GM21423 (cell line): Measurements from ENCODE around the gene ZDHHC8.

Experiments used
- ATAC-seq: cut with Tn5 transposase; IDR thresholded peaks from one replicate; pipeline ENCODE4 v1.9.1; 2021; ENCODE audit warnings: mild to moderate bottlenecking, moderate library complexity; ENCODE audit not compliant: unreplicated experiment

The ZDHHC8 gene

DNA sequence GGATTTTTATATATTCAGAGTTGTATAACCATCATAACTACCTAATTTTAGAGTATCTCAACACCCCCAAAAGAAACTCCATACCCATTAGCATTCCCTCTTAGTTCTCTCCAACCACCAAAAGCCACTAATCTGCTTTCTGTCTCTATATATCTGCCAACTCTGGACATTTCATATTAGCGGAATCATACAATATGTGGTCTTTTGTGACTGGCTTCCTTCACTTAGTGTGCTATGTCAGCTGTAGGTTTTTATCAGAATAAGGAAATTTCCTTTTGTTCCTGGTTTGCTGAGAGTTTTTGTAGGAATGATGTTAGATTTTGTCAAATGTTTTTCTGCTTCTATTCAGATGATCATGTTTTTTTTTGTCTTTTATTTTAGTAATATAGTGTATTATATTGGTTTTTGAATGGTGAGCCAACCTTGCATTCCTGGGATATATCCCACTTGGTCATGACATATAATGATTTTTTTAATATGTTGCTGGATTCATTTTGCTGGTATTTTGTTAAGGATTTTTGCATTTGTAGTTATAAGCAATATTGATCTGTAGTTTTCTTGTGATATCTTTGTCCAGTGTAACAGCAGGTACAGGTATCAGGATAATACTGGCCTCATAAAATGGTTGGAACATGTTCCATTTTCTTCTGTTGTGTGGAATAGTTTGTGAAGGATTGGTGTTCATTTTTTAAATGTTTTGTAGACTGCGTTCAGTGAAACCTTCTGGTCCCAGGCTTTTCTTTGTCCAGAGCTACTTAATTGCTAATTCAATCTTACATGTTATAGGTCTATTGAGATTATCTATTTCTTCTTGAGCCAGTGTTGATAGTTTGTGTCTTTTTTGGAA, 34.8 kb upstream of the ZDHHC8 start:
- ATAC-seq = no peak

DNA sequence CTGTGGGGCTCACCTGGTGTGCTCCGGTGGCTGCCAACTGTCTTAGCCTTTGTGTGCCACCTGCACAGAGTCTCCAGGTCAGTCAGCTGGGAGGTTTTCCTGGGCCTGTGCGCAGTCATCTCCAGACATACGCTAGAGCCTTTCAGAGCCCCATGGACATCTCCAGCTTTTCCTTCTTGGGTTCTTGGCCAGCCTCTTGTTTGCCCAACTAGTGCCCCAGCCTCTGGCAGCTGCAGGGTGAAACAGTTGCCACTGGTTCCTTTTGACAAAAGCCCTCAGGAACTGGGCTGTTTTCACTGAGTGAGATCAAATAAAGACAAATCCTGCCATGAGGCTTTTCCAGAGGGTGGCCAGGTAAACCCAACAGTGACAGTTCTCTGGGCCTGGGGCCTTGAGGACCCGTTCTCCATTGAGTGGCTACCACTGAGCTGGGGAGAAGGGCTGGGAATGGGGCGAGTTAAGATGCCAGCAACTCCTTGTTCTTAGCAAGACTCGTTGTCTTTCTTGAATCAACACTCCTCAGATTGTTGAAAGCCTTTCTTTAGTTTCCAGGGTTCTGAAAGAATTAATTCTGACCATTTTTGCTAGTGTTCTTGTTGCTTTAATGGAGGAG, 32.4 kb upstream of the ZDHHC8 start:
- no peak for ATAC-seq

DNA sequence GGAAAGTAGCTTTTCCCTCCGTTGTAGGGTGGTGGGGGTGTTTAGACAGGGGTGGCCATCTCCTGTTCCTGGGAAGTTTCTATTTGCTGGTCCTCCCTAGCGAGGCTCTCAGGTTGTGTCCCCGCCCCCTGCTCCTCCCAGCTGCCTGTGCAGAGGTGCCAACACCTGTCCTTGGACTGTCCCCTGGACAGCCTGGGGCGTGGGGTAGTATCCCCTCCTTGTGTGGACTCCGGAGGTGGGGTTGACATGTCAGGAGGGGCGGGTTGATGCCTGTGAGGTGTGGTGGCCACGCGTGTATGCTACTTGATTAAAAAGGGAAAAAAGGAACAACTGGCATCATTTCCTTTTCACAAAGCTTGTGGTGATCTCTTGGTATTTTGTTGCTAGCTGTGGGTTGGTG, 30.0 kb upstream of the ZDHHC8 start:
- ATAC-seq = no peak

DNA sequence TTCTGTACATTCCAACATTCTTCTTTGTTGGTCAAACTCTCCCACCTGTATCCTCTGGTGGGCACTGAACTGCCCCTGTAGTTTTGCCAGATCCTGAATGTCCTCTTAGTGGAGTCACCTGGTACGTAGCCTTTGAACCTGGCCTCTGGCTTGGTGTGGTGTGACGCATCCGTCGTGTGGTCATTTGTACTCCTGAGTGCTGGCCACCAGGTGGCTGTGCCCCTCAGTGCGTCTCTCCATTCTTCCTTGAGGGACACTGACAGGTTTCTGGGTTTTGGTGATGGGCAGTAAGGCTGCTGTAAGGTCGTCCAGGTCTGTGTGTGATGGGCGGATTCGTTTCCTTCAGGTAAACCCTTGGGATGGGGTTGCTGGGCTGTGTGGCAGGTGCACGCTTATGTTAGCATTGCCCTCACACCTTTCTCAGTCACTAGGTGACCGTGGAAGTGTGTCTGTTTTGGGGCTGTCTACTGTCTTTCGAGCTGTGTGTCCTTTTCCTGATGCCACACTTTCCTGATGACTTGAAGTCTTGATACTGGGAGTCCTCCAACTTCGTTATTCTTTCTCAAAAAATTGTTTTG, 29.3 kb upstream of the ZDHHC8 start:
- no peak for ATAC-seq

DNA sequence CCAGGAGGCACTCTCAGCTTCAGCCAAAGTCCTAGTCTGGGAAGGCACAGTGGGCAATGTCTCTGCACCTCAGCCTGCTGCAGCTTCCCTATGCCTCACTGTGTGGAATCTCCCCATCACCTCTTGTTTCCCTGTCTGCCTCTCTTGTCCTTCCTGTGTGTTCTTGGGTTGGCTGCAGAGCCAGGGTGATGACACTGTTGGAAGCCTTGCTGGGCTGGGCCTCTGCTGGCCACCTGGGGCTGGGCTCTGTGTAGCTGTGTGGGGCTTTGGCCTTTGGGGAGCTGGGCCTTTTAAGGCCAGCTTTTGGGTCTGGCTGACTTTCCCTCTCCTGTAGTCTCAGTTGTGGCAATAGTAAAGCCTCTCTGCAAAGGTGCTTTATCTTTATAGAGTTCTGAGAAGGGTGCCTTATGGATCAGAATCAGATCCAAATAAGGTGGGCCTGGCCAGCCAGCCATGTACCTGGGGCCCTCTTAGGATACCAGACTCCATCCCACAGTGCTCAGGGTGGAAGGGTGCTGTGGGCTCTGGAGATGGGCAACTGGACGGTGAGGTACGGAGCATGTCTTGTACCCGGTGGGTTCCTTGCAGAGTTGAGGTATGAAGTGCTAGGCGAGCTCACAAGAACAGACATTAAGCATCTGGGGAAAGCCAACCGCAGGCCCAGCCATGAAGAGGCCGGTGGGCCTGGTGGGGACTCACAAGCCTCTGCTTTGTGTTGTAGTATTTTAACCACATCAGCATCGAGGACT, 26.0 kb upstream of the ZDHHC8 start:
- no peak for ATAC-seq

DNA sequence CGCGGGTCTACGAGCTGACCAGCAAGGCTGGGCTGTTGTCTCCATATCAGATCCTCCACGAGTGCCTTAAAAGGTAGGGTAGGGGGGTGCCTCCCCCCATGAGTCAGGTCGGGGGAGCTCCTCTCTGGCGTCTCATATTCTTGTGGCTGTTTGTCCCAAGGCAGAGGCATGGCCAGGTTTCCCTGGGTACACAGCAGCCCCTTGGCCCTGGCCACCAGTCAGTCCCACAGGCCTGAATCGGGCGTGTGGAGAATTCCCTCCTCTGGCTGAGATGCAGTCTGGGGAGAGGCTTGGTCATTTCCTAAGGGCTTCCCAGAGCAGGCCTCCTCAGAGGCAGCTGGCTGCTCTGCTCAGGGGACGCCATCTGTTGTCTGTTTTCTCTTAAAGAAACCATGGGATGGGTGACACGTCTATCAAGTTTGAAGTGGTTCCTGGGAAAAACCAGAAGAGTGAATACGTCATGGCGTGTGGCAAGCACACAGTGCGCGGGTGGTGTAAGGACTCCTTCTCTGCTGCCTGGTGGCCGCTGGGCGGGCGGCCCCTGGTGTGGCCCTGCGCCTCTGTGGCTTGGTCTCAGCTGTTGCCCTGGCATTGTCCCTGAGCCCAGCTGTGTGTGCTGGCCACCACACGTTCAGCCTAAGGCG, 25.3 kb upstream of the ZDHHC8 start:
- no peak for ATAC-seq

DNA sequence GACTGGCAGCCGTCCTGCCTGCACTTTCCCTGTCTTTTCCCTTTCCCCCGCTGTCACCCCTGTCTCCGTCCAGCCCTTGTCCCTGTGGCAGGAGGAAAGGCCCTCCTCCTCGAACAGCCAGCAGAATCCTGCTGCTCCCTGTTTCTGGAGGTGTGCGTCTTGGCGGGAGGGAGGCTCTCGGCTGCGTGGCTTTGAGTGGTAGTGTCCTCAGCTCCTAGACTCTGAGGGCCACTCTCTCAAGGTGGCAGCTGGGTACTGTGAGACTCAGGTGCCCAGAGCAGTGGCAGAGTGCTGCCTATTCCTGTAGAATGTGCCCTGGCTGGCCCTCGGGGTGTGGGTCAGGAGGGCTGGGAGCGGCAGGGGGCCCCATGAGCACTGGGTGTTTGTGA, 24.8 kb upstream of the ZDHHC8 start:
- ATAC-seq = no peak

DNA sequence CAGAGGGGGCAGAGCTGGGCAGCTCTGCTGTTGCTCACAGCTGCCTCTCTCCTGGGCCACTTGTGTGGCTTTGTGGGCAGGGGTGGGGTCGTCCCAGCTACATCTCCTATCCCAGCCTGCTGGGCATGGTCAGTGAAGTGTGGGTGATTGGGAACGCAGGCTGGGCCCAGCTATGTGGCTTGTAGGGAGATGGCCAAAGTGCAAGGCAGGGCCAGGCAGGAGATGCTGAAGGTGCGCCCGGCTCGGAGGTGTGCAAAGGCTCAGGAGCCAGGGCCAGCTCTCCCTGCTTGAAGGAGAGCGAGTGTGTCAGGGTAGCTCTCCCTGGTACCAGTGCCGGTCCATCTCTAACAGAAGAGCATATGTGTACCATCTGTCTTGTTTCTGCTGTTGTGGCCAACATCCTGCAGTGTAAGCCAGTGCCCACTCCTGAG, 24.1 kb upstream of the ZDHHC8 start:
- ATAC-seq = no peak

DNA sequence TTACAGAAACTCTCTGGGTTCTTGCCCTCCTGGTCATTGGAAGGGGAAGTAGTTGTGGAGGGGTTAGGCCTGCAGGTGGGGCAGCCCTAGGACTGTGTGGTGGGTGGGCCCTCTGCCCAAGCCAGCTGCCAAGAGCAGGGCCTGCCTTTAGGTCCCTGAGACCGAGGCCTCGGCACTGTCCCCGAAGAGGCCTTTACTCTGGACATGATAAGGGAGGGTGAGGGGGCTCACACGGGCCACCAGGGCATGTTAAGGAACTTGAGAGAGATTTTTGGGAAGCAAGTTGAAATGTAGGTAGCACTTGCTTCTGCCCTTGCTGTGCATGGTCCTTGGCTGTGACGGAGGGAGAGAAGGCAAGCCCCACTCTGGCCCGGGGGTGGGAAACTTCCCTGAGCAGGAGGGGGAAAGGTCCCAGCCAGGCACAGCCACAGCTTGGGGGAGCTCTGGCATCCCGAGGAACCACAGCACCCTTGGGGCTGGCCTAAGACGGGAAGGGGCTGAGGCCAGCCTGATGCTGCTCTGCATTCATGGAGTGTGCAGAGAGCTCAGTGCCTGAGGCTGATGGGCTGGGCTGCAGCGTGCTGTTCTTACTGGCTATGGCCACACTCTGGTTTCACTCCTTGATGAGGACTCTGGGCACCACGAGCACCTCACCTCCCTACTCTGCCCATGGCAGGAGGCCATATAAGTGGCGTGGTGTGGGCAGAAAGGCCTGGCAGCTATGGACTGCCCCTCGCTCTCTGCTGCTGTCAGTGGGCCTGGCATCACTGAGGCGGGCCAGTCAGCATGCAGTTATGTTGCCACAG, 23.4 kb upstream of the ZDHHC8 start:
- no peak for ATAC-seq

DNA sequence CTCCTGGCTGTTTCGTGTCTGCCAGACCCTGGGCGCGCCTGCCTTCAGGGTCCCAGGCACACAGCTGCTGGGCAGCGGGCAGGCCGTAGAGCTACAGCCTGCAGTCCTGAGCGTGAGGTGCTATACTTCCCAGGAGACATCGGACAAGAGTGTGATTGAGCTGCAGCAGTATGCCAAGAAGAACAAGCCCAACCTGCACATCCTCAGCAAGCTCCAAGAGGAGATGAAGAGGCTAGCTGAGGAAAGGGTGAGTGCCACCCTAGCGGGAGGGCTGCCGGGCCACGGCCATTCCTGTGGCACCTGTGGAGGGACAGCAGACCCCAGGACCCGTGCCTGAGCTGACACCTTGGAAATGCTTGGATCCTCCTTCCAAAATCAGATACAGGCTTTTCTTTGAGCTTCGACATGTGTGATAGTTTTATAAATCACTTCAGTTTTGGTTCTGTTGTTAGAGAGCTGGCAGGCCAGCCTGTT, 22.8 kb upstream of the ZDHHC8 start:
- no peak for ATAC-seq

DNA sequence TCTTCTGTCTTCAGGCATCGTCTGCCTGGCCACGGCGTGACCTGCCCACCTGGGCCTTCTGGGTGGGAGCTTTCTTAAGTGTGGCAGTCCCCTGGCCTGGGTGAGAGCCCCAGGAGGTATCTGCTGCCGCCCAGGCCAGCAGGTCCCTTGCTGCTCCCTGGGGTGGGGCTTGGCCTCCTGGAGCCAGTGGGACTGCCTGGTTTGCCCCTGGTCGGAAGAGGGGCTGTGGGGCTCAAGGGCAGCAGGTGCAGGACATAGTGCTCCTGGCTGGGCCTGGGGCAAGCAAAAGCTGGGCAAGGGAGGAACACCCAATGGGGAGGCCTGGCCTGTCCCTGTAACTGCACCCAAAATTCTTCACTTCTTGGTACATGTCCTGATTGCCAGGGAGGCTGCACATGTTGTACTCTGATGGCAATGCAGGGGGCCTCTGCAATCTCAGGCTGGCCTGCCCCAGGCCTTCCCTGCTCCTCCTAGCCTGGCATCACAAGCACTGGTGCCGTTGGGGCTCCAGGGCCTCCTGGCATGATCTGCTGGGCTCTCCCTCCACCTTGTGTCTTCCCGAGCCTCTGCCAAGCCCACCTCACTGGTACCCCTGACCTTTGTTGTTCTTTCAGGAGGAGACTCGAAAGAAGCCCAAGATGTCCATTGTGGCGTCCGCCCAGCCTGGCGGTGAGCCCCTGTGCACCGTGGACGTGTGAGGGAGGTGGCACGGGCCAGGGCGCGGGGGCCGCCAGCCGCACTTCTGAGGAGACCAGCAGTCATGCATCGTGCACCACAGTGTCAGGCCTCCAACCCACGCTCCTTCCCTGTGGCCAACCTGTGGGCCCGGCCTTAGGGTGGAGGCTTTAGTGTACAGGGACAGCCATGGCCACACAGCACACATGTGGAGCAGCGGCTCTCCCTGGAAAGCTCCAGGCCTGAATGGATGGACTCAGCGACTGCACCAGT, 21.9 kb upstream of the ZDHHC8 start:
- no peak for ATAC-seq

DNA sequence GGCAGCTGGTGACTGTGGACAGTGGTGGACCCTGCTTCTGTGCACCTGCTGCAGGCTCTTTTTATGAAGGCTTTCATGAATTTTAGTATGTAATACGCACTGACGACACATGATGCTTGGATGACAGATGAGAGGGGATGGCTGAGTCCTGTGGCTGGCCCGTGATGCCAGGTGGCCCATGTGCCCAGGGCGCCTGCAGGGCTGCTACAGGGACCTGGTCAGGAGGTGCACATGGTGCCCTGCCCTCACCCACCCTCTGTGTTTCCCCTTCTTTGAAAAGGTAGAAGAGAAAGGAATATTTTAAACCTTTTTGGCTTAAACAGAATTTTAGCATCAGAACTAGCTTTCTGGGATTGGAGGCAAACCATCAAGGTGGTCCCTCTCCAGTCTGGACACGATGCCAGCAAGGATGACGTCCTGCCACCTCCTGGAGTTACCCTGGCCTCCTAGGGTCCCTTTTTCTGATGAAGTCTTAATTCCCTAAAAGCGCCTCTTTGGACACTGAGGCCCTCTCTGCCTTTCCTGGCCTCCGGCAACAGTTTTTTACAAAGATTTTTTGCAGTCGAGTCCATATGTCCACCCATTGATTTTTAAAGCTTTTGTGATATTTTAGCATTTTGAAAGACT, 21.1 kb upstream of the ZDHHC8 start:
- no peak for ATAC-seq

DNA sequence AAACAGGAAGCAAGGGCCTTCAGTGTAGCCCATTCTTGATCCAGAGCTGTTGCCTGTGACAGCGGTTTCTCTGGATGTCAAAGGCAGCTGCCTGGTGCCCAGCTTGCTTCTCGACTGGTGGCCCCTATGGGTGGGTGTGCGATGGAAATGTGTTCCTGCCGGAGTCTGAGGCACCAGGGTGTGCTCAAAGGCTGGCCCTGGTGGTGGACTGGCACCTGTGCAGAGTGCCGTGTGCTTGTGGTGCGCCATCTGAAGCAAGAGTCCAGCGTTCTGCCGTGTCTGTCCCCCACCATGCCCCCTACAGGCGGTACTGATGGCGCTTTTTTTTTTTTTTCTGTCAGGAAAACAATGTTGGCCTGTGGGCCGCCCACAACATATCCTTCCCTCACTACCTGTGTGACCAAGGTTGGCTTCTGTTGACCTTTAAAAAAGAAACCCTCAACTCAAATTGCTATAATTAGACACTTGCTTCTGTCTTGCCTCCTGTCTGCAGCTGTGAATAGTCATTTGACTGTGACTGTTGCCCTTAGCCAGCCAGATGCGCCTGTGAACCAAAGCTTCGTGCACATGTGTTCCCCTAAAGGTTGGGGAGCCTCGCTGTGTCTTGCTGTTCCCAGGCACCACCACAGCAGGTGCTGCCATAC, 20.4 kb upstream of the ZDHHC8 start:
- ATAC-seq = no peak

DNA sequence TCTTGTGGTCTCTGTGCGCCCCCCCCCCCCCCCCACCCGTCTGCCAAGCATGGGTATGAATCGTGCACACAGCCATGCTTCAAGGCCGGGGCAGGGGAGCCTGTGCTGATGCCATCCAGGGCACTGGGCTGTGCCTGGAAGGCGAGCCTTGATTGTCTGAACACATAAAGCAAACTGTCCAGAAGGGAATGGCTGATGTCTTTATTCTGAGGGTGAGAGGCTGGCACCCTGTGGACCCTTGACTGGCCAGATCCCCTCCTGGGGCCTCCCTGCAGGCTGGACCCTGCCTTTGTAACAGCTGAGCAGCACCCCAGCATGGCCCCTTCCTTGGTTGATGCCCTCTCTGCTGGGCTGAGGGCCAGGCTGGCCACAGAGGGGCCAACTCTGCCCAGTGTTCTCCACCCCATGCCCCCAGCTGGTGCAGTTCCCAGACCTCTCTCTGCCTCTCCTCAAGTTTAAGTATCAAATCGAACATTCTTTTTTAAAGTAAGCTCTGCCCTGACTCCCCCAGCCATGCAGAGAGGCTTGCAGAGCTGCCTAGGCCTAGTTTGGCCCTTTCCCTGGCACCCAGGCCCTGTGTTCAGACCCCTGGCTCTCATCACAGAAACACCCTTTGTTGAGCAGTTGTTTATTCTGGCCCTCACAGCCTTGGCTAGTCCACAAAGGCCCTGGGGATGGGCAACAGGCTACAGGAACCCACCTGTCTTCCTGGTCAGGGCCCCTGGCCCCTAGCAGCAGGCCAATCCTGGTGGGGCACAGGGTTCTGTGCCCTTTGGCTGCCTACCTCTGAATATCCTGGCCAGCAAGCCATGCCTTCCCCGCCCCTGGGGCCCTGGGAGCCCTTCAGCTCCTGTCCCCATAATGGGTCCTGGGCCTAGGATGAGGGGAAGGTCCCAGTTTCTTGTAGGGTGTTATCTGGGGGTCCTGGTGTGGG, 19.6 kb upstream of the ZDHHC8 start:
- no peak for ATAC-seq

DNA sequence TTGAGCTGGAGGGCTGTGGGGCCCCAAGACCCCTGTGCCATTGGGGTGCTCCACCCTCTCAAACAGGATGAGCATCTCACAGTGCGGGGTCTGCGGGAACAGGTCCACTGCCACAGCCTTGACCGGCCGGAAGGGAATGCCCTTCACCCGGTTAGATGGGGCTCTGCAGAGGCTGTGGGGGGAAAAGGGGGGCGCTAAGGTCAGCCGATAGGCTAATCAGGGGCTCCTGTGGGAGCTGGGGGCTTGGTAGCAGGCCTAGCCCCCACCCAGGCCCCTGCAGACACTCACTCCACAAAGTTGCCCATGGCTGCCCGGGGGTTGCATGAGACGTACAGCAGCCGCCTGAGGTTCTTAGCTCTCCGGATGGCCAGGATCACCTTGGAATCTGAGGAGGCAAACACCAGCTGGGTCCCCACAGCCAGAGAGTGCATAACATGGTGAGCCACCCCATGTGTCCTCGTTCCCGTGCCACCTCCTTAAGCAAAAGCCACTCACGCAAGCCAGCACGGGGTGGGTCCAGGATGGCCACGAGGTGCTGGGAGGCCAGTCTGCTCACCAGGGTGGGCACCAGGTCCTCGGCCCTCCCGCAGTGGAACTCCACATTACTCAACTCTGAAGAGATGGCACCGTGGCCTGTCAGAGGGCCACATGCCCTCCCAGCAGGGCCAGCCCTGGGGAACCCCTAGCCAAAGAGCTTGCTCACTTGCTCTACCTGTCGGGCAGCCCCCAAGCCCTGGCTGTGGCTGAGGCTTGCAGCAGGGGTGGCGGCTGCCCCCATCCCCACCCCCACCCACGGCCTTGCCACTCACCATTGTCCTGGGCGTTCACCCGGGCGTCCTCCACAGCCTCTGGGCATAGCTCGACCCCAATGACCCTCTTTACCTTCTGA, 18.7 kb upstream of the ZDHHC8 start:
- no peak for ATAC-seq
